ENCODE data around the gene MCRIP2. TPM values are rescaled to one million over a fixed set of nuclear protein-coding genes. Genes with fewer than 3 reads are reported as not detected.
A peak's percentile ranks its signal among the peaks of the same experiment; 100 is the strongest.

MCRIP2 gene
- total and polyA plus RNA-seq, 9 of the 15 experiments (the other 6 are each of a cell fraction or from before 2014, with no cell fraction given): 0.80 to 120 (median 35.2) TPM

DNA sequence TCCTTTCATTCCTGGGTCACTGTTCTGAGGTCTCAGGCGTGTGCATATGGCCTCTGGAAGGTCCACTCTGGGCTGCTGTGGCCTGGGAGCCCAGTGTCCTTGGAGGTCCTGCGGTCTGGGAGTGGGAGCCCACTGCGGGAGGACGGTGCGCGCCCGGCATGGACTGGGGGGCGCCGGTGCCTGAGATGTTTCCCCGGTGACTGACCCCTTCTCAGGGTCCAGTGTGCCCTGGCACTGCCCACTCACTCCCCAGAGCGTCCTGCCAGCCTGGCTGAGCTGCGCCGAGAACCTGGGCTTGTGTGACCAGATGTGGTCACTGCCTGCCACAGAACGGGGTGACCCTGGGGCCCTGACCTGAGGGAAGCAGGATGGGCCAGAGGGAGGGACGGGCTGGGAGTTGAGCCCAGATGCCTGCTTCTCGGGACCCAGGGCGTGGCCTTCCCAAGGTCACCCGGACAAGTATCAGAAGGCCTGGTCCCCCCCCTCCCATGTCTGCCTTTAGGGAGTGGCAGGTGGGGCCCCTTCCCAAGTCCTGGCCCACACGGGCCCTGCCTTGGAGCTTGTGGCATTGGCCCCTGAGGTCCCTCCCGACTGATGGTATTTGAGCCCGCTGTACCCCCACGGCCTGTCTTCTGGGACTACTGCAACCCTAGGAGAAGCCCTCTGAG, 32.7 kb downstream of the MCRIP2 start (continued):
- TF ChIP-seq PRMT5 (CRISPR knock-in tag; IDR thresholded peaks at IDR 0.05) (no peak), MCM5 (IDR thresholded peaks at IDR 0.05; ENCODE audit: low read depth) (no peak), MBD2 (IDR thresholded peaks at IDR 0.05; ENCODE audit: borderline replicate concordance, low read depth) (0 out of 2 replicates have a peak, but pooled peaks have one; percentile 9), CTBP1 (IDR thresholded peaks at IDR 0.05; ENCODE audit: borderline replicate concordance) (no peak), NFE2L1 (tag; IDR thresholded peaks at IDR 0.05; ENCODE audit: borderline replicate concordance, low read depth) (no peak), RBFOX2 (IDR thresholded peaks at IDR 0.05; ENCODE audit: low read depth, low read length) (peak; percentile 42; the same call in 1 of the 2 replicates), PHF8 (IDR thresholded peaks at IDR 0.05; ENCODE audit: borderline replicate concordance, low read length) (no peak), HDGF (IDR thresholded peaks at IDR 0.05) (no peak), ZNF707 (CRISPR knock-in tag; conservative IDR thresholded peaks at IDR 0.05) (no peak), SMARCA4 (IDR thresholded peaks at IDR 0.05) (no peak), NFIX (CRISPR knock-in tag; IDR thresholded peaks at IDR 0.05; ENCODE audit: low read depth) (no peak), CCAR2 (IDR thresholded peaks at IDR 0.05; ENCODE audit: low read depth, low read length) (no peak), POLR2G (IDR thresholded peaks at IDR 0.05; ENCODE audit: low read depth, low read length) (peak; percentile 11), ZNF41 (CRISPR knock-in tag; conservative IDR thresholded peaks at IDR 0.05) (no peak), ZZZ3 (IDR thresholded peaks at IDR 0.05) (no peak), C11orf30 (IDR thresholded peaks at IDR 0.05; ENCODE audit: low read depth) (no peak), FIP1L1 (IDR thresholded peaks at IDR 0.05; ENCODE audit: low read depth, low read length, poor library complexity, severe bottlenecking) (peak; percentile 31)
- TF ChIP-seq, protein P1, sequence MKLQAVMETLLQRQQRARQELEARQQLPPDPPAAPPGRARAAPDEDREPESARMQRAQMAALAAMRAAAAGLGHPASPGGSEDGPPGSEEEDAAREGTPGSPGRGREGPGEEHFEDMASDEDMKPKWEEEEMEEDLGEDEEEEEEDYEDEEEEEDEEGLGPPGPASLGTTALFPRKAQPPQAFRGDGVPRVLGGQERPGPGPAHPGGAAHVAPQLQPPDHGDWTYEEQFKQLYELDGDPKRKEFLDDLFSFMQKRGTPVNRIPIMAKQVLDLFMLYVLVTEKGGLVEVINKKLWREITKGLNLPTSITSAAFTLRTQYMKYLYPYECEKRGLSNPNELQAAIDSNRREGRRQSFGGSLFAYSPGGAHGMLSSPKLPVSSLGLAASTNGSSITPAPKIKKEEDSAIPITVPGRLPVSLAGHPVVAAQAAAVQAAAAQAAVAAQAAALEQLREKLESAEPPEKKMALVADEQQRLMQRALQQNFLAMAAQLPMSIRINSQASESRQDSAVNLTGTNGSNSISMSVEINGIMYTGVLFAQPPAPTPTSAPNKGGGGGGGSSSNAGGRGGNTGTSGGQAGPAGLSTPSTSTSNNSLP (IDR thresholded peaks at IDR 0.05; ENCODE audit: borderline replicate concordance, low read depth, low read length): no peak
- TF ChIP-seq, protein P2, sequence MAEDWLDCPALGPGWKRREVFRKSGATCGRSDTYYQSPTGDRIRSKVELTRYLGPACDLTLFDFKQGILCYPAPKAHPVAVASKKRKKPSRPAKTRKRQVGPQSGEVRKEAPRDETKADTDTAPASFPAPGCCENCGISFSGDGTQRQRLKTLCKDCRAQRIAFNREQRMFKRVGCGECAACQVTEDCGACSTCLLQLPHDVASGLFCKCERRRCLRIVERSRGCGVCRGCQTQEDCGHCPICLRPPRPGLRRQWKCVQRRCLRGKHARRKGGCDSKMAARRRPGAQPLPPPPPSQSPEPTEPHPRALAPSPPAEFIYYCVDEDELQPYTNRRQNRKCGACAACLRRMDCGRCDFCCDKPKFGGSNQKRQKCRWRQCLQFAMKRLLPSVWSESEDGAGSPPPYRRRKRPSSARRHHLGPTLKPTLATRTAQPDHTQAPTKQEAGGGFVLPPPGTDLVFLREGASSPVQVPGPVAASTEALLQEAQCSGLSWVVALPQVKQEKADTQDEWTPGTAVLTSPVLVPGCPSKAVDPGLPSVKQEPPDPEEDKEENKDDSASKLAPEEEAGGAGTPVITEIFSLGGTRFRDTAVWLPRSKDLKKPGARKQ (CRISPR knock-in tag; IDR thresholded peaks at IDR 0.05): no peak
- TF ChIP-seq, protein P3, sequence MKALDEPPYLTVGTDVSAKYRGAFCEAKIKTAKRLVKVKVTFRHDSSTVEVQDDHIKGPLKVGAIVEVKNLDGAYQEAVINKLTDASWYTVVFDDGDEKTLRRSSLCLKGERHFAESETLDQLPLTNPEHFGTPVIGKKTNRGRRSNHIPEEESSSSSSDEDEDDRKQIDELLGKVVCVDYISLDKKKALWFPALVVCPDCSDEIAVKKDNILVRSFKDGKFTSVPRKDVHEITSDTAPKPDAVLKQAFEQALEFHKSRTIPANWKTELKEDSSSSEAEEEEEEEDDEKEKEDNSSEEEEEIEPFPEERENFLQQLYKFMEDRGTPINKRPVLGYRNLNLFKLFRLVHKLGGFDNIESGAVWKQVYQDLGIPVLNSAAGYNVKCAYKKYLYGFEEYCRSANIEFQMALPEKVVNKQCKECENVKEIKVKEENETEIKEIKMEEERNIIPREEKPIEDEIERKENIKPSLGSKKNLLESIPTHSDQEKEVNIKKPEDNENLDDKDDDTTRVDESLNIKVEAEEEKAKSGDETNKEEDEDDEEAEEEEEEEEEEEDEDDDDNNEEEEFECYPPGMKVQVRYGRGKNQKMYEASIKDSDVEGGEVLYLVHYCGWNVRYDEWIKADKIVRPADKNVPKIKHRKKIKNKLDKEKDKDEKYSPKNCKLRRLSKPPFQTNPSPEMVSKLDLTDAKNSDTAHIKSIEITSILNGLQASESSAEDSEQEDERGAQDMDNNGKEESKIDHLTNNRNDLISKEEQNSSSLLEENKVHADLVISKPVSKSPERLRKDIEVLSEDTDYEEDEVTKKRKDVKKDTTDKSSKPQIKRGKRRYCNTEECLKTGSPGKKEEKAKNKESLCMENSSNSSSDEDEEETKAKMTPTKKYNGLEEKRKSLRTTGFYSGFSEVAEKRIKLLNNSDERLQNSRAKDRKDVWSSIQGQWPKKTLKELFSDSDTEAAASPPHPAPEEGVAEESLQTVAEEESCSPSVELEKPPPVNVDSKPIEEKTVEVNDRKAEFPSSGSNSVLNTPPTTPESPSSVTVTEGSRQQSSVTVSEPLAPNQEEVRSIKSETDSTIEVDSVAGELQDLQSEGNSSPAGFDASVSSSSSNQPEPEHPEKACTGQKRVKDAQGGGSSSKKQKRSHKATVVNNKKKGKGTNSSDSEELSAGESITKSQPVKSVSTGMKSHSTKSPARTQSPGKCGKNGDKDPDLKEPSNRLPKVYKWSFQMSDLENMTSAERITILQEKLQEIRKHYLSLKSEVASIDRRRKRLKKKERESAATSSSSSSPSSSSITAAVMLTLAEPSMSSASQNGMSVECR (CRISPR knock-in tag; IDR thresholded peaks at IDR 0.05): no peak
- TF ChIP-seq, protein P4, sequence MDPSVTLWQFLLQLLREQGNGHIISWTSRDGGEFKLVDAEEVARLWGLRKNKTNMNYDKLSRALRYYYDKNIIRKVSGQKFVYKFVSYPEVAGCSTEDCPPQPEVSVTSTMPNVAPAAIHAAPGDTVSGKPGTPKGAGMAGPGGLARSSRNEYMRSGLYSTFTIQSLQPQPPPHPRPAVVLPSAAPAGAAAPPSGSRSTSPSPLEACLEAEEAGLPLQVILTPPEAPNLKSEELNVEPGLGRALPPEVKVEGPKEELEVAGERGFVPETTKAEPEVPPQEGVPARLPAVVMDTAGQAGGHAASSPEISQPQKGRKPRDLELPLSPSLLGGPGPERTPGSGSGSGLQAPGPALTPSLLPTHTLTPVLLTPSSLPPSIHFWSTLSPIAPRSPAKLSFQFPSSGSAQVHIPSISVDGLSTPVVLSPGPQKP (CRISPR knock-in tag; IDR thresholded peaks at IDR 0.05): no peak
